Measurements from ENCODE around the gene RRP9.

- TF ChIP-seq CTCF (IDR thresholded peaks at IDR 0.05; ENCODE audit: insufficient read depth, low read length), result no peak
- TF ChIP-seq SPI1 (IDR thresholded peaks at IDR 0.05; ENCODE audit: borderline replicate concordance, low read depth), result no peak
- TF ChIP-seq POLR2AphosphoS5 (IDR thresholded peaks at IDR 0.05; ENCODE audit: low read depth), result no peak
Observed at GRCh38 chr3:51959651-51960050, 17.9 kb upstream of the RRP9 start.
